Measurements from ENCODE around the gene CCNL2. TPM values are rescaled to one million over a fixed set of nuclear protein-coding genes. Genes with fewer than 3 reads are reported as not detected.

Gene CCNL2
- total and polyA plus RNA-seq, 2 of the 13 experiments (the other 11 are each of a cell fraction or from before 2014, with no cell fraction given), result 105 to 340 TPM

DNA sequence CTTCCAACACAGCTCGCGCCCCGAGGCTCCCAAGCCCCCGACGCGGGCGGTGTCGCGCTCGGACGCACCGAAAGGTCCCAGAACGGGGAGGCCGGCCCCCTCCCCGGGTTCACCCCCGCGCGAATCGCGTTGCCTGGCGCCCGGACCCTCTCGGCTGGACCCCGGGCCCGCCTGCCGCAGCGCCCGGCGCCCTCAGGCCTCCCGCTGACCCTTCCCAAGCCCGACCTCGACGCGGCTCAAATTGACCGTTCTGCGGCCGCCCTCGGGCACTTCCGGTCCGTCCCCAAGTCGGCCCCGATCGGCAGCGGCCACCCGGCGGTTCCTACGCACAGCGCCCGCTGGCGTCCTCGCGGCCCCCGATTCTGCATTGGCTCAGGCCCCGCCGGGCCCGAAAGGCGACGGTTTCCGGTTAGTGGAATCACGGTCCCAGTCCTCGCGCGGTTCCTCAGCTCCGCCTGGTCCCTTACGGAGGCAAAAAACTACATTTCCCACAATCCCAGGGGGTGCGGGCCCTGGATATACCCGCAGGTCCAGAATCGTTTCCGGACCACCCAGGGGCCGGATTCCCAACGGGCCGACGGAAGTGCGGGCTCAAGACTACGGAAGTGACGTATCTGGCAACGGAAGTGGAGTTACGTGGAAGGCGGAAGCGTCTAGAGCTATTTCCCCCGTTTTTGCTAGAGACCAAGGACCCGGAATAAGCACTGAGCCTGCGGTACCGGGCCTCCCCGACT, 24.0 kb downstream of the CCNL2 start, which contains the start of gene AURKAIP1 (continued):
- TF ChIP-seq NFKB2 (CRISPR knock-in tag; IDR thresholded peaks at IDR 0.05; ENCODE audit: borderline replicate concordance) (peak; percentile 95; the same call in 1 of the 2 replicates), PTBP1 (IDR thresholded peaks at IDR 0.05; ENCODE audit: low read depth, low read length, poor library complexity, severe bottlenecking) (no peak), STAG1 (CRISPR knock-in tag; IDR thresholded peaks at IDR 0.05) (peak; percentile 16; the same call in 1 of the 2 replicates), YEATS2 (CRISPR knock-in tag; IDR thresholded peaks at IDR 0.05; ENCODE audit: borderline replicate concordance) (peak; percentile 99), AHR (CRISPR knock-in tag; IDR thresholded peaks at IDR 0.05) (peak; percentile 94), ELF3 (CRISPR knock-in tag; IDR thresholded peaks at IDR 0.05) (peak; percentile 82), ZNF569 (CRISPR knock-in tag; IDR thresholded peaks at IDR 0.05; ENCODE audit: borderline replicate concordance) (0 out of 2 replicates have a peak, but pooled peaks have one; percentile 90), NFIB (CRISPR knock-in tag; IDR thresholded peaks at IDR 0.05; ENCODE audit: borderline replicate concordance) (no peak), ATF7-NPFF (CRISPR knock-in tag; IDR thresholded peaks at IDR 0.05; ENCODE audit: low read depth) (peak; percentile 88)
- TF ChIP-seq, protein P1, sequence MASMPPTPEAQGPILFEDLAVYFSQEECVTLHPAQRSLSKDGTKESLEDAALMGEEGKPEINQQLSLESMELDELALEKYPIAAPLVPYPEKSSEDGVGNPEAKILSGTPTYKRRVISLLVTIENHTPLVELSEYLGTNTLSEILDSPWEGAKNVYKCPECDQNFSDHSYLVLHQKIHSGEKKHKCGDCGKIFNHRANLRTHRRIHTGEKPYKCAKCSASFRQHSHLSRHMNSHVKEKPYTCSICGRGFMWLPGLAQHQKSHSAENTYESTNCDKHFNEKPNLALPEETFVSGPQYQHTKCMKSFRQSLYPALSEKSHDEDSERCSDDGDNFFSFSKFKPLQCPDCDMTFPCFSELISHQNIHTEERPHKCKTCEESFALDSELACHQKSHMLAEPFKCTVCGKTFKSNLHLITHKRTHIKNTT (CRISPR knock-in tag; IDR thresholded peaks at IDR 0.05), result no peak
- TF ChIP-seq, protein P2, sequence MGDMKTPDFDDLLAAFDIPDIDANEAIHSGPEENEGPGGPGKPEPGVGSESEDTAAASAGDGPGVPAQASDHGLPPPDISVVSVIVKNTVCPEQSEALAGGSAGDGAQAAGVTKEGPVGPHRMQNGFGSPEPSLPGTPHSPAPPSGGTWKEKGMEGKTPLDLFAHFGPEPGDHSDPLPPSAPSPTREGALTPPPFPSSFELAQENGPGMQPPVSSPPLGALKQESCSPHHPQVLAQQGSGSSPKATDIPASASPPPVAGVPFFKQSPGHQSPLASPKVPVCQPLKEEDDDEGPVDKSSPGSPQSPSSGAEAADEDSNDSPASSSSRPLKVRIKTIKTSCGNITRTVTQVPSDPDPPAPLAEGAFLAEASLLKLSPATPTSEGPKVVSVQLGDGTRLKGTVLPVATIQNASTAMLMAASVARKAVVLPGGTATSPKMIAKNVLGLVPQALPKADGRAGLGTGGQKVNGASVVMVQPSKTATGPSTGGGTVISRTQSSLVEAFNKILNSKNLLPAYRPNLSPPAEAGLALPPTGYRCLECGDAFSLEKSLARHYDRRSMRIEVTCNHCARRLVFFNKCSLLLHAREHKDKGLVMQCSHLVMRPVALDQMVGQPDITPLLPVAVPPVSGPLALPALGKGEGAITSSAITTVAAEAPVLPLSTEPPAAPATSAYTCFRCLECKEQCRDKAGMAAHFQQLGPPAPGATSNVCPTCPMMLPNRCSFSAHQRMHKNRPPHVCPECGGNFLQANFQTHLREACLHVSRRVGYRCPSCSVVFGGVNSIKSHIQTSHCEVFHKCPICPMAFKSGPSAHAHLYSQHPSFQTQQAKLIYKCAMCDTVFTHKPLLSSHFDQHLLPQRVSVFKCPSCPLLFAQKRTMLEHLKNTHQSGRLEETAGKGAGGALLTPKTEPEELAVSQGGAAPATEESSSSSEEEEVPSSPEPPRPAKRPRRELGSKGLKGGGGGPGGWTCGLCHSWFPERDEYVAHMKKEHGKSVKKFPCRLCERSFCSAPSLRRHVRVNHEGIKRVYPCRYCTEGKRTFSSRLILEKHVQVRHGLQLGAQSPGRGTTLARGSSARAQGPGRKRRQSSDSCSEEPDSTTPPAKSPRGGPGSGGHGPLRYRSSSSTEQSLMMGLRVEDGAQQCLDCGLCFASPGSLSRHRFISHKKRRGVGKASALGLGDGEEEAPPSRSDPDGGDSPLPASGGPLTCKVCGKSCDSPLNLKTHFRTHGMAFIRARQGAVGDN (CRISPR knock-in tag; IDR thresholded peaks at IDR 0.05), result peak; percentile 96
- TF ChIP-seq, protein P3, sequence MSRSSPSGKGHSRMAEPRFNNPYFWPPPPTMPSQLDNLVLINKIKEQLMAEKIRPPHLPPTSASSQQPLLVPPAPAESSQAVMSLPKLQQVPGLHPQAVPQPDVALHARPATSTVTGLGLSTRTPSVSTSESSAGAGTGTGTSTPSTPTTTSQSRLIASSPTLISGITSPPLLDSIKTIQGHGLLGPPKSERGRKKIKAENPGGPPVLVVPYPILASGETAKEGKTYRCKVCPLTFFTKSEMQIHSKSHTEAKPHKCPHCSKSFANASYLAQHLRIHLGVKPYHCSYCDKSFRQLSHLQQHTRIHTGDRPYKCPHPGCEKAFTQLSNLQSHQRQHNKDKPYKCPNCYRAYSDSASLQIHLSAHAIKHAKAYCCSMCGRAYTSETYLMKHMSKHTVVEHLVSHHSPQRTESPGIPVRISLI (CRISPR knock-in tag; IDR thresholded peaks at IDR 0.05; ENCODE audit: borderline replicate concordance), result no peak; the same call in 1 of the 2 replicates
- TF ChIP-seq, protein P4, sequence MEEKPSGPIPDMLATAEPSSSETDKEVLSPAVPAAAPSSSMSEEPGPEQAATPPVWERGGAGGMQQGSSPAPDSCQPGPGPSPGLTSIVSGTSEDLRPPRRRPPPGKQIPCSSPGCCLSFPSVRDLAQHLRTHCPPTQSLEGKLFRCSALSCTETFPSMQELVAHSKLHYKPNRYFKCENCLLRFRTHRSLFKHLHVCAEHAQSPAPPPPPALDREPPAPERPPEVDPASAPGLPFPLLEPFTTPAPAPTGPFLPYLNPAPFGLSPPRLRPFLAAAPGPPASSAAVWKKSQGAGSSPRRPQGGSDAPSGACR (CRISPR knock-in tag; IDR thresholded peaks at IDR 0.05), result peak; percentile 99
- TF ChIP-seq, protein P5, sequence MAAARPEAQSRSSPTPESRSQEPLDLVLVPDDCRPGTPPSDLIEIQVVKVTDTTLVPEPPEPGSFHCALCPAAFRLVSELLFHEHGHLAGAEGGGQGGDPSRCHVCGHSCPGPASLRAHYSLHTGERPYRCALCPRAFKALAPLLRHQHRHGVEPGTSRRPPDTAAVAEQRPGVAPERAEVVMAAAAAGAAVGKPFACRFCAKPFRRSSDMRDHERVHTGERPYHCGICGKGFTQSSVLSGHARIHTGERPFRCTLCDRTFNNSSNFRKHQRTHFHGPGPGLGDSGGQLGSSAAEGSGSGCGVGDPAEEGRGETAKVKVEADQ (CRISPR knock-in tag; IDR thresholded peaks at IDR 0.05; ENCODE audit: borderline replicate concordance), result peak; percentile 74; the same call in 1 of the 2 replicates
- TF ChIP-seq, protein P6, sequence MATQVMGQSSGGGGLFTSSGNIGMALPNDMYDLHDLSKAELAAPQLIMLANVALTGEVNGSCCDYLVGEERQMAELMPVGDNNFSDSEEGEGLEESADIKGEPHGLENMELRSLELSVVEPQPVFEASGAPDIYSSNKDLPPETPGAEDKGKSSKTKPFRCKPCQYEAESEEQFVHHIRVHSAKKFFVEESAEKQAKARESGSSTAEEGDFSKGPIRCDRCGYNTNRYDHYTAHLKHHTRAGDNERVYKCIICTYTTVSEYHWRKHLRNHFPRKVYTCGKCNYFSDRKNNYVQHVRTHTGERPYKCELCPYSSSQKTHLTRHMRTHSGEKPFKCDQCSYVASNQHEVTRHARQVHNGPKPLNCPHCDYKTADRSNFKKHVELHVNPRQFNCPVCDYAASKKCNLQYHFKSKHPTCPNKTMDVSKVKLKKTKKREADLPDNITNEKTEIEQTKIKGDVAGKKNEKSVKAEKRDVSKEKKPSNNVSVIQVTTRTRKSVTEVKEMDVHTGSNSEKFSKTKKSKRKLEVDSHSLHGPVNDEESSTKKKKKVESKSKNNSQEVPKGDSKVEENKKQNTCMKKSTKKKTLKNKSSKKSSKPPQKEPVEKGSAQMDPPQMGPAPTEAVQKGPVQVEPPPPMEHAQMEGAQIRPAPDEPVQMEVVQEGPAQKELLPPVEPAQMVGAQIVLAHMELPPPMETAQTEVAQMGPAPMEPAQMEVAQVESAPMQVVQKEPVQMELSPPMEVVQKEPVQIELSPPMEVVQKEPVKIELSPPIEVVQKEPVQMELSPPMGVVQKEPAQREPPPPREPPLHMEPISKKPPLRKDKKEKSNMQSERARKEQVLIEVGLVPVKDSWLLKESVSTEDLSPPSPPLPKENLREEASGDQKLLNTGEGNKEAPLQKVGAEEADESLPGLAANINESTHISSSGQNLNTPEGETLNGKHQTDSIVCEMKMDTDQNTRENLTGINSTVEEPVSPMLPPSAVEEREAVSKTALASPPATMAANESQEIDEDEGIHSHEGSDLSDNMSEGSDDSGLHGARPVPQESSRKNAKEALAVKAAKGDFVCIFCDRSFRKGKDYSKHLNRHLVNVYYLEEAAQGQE (IDR thresholded peaks at IDR 0.05; ENCODE audit: borderline replicate concordance in 1 of 2, low read depth in 1 of 2, low read length in 2 of 2), result 0 out of 4 replicates have a peak, but pooled peaks of 1 of the 2 experiments have one; percentile 63
